Muscle of leg (tissue), 11 donors: ENCODE measurements around the gene HLCS. TPM values are rescaled to one million over a fixed set of nuclear protein-coding genes. Genes with fewer than 3 reads are reported as not detected.

ENCODE experiments used
- DNase-seq: peaks from one replicate; pipeline ENCODE4 v3.0.0; 2013
- H3K27ac ChIP-seq: one replicate; pipeline ENCODE4 v1.5.1; 2013; ENCODE audit warnings: mild to moderate bottlenecking, low read length, control low read depth
- H3K27me3 ChIP-seq: one replicate; pipeline ENCODE4 v1.6.1; 2013; ENCODE audit warnings: low read length; ENCODE audit not compliant: control insufficient read depth, insufficient read depth
- H3K36me3 ChIP-seq: one replicate; pipeline ENCODE4 v1.6.1; 2013; ENCODE audit warnings: low read length; ENCODE audit not compliant: control insufficient read depth, insufficient read depth
- H3K4me1 ChIP-seq: one replicate; pipeline ENCODE4 v1.6.1; 2013; ENCODE audit warnings: low read length; ENCODE audit not compliant: control insufficient read depth, insufficient read depth
- H3K4me3 ChIP-seq: one replicate; pipeline ENCODE4 v1.5.1; 2013; ENCODE audit warnings: low read length, control low read depth
- H3K9me3 ChIP-seq: replicated peaks from 2 replicates; pipeline ENCODE4 v1.6.1; 2013; ENCODE audit warnings: low read depth, low read length; ENCODE audit not compliant: control insufficient read depth
- WGBS: methylation state at CpG from one replicate; pipeline ENCODE4 v1.1.5; 2013; ENCODE audit warnings: missing lambda C conversion rate; ENCODE audit not compliant: insufficient coverage; 5-methylcytosine and 5-hydroxymethylcytosine counted together
- polyA plus RNA-seq, 8 donors: library from polyadenylated mRNA; unstranded; fragments of 120-200 nt; gene quantifications; one replicate each; pipeline versions ENCODE4 v1.2.1 to v1.2.3, GENCODE V29; 2013; ENCODE audit warnings: inconsistent platforms in 1 of 8, low replicate concordance in 1 of 8; ENCODE audit not compliant: insufficient read length in 8 of 8, insufficient read depth in 1 of 8
- total RNA-seq: library from RNA; stranded (reverse); fragments of 120-200 nt; gene quantifications from one replicate; pipeline ENCODE4 v1.2.4, GENCODE V29; 2013

HLCS gene
- total and polyA plus RNA-seq, 9 donors, result 8.4 to 13.4 (median 12.9) TPM

DNA sequence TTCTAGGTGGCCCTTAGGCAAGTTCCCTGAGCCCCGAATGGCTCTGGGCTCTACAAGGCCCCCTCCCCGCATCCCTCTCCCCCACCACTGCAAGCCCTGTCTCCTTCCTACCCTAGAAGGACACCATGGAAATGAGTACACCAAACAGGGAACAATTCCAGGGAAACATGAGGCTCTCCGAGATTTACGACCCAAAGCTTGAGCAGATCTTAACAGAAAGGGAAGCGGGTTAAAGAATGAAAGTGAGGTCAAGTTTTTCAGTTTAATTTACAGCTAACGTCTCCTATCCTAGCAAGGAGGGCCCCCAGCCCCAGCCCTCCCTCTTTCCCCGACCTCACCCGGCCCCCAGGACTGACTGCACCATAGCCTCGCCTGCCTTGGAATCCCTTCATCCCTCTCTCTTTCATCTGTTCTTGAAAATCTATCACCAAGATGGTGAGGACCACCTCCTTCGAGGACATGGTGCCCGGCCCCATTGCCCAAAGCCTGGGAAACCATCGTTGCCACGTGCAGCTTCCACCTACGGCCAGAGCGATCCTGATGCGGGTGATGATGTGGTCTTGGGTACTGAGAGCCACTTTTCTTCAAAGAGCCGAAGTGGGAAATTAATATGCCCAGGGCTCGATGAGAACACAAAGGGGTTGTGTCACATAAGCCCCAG lies 237.0 kb downstream of the HLCS start:
- no peaks in the 10 kb centered on the region for H3K36me3 ChIP-seq
- no peaks in the 10 kb centered on the region for H3K4me1 ChIP-seq
- no peak overlapping the region for H3K4me3 ChIP-seq
- H3K27ac ChIP-seq, result no peak overlapping the region
- 65% methylated on average over 10 of the region's 18 CpGs for WGBS
- no peaks in the 10 kb centered on the region for H3K9me3 ChIP-seq
- no peak for DNase-seq
- H3K27me3 ChIP-seq, result peaks cover 13% of the 10 kb centered on the region

DNA sequence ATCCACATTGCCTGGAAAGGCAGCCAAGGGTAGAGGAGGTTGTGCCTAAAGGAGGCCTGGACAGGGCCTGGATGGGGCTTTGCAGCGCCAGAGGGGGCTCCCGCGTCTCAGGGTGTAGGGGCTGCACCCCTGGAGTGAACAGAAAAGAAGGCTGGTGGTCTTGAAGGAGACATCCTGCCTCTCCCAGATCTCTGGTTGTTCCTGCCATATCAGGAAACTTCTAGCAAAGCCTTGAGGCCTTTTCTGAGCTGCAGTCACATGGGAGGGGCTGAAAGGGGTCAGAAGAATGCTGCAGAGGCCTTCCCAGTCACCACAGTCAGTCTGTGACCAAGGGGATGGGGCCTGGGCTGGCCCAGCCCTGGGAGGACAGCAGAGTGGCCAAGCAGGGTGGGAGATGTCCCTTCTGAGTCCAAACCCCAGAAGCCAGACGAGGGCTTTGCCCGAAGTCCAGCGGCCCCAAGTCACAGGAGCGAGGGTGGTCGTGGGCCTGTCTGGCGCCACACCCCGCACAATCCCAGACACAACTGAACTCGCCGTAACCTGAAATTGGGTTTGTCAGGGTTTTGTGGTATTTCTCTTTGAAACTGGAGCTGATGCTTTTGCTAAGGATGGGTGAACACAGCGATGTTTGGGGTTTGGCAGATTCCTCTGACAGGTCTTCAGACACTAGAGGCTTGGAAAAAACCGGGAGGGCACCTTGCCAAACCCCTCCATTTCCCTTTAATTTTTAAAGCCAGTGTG lies 237.9 kb downstream of the HLCS start:
- 89% methylated on average over 3 of the region's 14 CpGs for WGBS
- H3K27me3 ChIP-seq, result peaks cover 13% of the 10 kb centered on the region

DNA sequence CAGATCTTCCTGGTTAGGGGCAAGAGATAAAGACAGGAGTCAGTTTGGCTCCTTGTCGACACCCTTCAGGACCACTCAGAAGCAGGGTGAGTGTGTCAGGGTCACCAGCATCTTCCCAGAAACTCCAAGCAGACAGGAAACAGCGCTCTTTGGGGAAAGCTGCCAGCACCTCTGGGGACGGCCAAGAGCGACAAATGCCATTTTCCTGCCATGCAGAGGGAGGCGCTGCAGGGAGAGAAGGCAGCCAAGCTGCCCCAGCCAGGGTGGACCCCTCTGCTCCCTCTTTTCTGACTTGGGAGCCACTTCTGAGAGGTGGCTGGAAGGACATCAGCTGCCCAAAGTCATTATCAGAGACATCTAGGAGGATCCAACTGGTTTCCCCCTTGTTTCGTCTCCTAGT lies 238.6 kb downstream of the HLCS start:
- no peaks in the 10 kb centered on the region for H3K9me3 ChIP-seq
- no peak for DNase-seq
- no peaks in the 10 kb centered on the region for H3K36me3 ChIP-seq
- no peak overlapping the region for H3K27ac ChIP-seq
- H3K27me3 ChIP-seq, result peaks cover 17% of the 10 kb centered on the region
- H3K4me1 ChIP-seq, result no peaks in the 10 kb centered on the region
- no peak overlapping the region for H3K4me3 ChIP-seq
- WGBS, result 71% methylated on average over 6 of the region's 6 CpGs

More for the DNA sequence above, 237.9 kb downstream of the HLCS start:
- no peak for DNase-seq
- no peak overlapping the region for H3K27ac ChIP-seq
- no peaks in the 10 kb centered on the region for H3K9me3 ChIP-seq
- no peak overlapping the region for H3K4me3 ChIP-seq
- no peaks in the 10 kb centered on the region for H3K4me1 ChIP-seq
- no peaks in the 10 kb centered on the region for H3K36me3 ChIP-seq

DNA sequence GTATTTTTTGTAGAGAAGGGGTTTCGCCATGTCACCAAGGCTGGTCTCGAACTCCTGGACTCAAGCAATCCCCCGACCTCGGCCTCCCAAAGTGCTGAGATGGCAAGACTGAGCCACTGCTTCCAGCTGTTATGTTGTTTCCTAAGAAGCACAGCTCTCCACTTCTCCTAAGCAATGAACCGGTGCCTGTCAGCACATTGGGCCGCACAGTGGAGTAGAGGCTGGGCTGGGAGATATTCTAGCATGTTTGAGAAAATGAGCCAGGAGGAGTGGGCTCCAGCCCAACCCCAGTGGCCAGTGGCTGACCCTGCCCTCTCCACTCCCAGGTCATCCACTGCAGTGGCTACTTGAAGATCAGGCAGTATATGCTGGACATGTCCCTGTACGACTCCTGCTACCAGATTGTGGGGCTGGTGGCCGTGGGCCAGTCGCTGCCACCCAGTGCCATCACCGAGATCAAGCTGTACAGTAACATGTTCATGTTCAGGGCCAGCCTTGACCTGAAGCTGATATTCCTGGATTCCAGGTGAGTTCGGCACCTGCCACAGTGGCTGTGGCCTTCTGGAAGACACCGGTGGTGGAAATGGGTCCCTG lies 240.6 kb downstream of the HLCS start:
- Histone ChIP-seq H3K4me1 (no peaks in the 10 kb centered on the region), H3K27me3 (peaks cover 17% of the 10 kb centered on the region), H3K9me3 (no peaks in the 10 kb centered on the region), H3K27ac (no peak overlapping the region), H3K4me3 (no peak overlapping the region), H3K36me3 (no peaks in the 10 kb centered on the region)
- no peak for DNase-seq
- 89% methylated on average over 9 of the region's 12 CpGs for WGBS

DNA sequence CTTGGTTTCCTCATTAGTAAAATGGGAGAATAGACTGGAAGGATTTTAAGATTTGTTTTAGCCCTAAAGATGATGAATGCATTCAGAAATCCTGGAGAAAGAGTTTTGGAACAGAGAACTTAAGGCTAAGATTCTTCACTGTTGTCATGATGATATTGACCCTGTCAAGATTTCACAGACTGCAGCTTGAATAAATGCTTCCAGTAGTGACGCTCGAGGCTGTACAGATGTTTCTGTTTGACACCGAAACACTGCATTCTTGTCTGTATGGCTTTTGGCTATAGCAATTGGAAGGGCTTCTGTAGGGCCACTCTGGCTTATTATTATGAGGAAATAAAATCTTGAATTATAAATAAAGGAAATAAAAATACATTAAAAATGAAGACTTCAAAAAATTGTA lies 241.8 kb downstream of the HLCS start:
- Histone ChIP-seq H3K9me3 (no peaks in the 10 kb centered on the region), H3K36me3 (no peaks in the 10 kb centered on the region), H3K4me1 (peaks cover 1% of the 10 kb centered on the region), H3K27me3 (peaks cover 15% of the 10 kb centered on the region), H3K27ac (no peak overlapping the region), H3K4me3 (no peak overlapping the region)
- 42% methylated on average over 2 of the region's 3 CpGs for WGBS
- no peak for DNase-seq

DNA sequence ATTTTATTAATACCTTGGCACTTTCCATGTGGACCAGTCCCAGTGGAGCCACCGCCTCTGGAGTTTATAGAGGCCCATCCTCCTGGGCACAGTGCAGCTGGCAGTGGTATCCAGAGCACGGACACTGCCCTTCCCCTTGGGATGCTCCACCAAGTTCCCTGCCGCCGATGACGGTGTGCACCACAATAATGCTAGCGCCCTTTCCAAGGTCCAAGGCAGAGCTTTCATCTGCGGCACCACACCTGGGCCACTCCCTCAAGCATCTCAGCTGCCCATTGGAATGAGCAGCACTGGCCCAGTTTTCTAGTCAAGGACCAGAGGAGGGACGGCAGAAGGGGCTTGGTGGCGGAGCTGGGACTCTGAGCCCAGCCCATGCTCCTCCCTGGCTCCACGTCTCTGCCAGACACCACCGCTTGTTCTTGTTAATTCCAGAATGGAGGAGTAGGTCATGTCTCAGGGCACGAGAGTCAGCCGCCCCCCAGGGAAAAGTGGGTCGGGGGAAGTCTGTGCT lies 243.0 kb downstream of the HLCS start:
- H3K36me3 ChIP-seq, result no peaks in the 10 kb centered on the region
- H3K27me3 ChIP-seq, result peaks cover 13% of the 10 kb centered on the region
- DNase-seq, result no peak
- WGBS, result 83% methylated on average over 6 of the region's 14 CpGs
- H3K9me3 ChIP-seq, result no peaks in the 10 kb centered on the region
- no peak overlapping the region for H3K27ac ChIP-seq
- H3K4me3 ChIP-seq, result no peak overlapping the region
- H3K4me1 ChIP-seq, result peaks cover 10% of the 10 kb centered on the region

DNA sequence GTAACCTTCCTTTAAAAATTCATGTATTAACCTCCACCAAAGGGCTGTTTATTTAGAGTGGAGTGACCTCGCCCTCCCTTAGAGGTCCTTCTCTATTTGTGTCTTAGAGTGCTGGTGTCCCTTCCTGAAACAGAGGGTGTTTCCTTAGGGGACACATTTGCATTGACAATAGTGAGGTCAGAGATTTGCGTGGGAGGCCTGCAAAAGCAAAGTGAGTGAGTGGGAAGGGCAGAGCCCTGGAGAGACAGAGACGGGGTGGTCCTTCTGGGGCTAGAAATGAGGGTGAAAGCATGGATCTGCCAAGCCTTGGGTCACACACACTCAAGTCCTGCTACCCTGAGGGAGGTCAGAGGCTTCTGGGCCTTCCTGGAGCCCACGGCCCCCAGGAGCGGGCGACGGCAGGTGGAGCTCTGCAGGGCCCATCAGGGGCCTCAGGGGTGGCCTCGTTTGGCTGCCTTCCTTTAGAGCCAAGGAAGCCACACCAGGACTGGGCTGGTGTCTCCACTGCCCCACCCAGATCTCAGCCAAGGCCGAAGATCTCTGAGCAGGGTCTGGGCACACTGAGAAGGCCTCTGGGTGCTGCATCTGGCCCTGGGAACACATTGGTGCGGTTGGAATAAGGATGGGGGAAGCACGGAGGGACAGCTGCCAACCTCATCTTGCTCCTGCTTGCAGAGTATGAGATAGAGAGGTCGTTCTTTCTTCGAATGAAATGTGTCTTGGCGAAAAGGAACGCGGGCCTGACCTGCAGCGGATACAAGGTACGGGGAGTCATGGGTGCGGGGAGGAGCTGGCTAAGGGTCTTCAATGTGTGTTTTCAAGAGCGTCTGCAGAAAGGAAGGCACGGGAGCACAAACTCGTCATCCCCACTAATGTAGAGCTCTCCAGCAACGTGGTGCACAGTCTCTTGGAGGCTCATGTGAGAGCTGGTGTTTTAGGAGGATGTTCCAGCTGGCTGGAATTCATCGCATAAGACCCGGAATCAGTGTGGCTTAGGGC lies 243.8 kb downstream of the HLCS start:
- Histone ChIP-seq H3K4me3 (no peak overlapping the region), H3K9me3 (no peaks in the 10 kb centered on the region), H3K27ac (no peak overlapping the region), H3K4me1 (peaks cover 10% of the 10 kb centered on the region), H3K27me3 (peaks cover 13% of the 10 kb centered on the region), H3K36me3 (no peaks in the 10 kb centered on the region)
- WGBS, result 86% methylated on average over 20 of the region's 25 CpGs
- DNase-seq, result no peak

DNA sequence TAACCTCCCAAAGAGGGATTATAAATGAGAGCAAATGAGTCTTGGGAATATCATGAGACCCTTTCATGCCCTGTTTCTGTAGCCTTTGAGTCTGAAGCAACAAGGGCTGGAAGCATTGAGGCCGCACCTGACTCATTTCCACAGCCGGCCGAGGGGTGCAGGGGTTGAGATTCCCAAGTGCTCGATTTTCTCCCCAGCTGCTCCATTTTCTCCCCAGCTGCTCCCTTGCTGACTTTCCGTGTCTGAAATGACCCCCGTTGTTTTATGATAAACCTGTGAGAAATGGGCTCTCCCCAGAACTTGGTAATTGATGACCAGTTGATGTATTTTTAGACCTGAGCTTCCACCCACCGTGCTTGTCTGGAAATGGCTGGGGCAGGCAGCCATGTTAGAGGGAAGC lies 244.7 kb downstream of the HLCS start:
- DNase-seq, result no peak
- H3K36me3 ChIP-seq, result no peaks in the 10 kb centered on the region
- 70% methylated on average over 5 of the region's 7 CpGs for WGBS
- H3K4me1 ChIP-seq, result peaks cover 10% of the 10 kb centered on the region
- H3K4me3 ChIP-seq, result no peak overlapping the region
- no peaks in the 10 kb centered on the region for H3K9me3 ChIP-seq
- no peak overlapping the region for H3K27ac ChIP-seq
- H3K27me3 ChIP-seq, result peaks cover 16% of the 10 kb centered on the region

DNA sequence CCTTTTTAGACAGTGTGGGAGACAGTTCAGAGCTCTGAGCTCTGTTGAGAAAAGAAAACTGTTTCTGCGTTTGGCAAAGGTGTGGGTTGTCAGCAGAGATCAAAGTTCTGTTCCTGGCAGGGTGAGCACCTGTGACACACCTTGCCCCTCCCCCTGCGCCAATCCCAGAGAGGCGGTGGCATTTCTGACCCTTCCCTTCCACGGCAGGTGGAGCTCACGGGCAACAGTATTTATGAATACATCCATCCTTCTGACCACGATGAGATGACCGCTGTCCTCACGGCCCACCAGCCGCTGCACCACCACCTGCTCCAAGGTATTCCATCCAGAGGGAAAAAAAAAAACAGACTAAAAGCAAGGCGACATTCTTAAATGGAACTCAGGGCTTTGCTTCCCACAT lies 246.9 kb downstream of the HLCS start:
- Histone ChIP-seq H3K36me3 (no peaks in the 10 kb centered on the region), H3K27ac (peak overlapping the region; percentile 1), H3K27me3 (peaks cover 23% of the 10 kb centered on the region), H3K4me3 (no peak overlapping the region), H3K4me1 (peaks cover 10% of the 10 kb centered on the region), H3K9me3 (no peaks in the 10 kb centered on the region)
- DNase-seq, result no peak
- WGBS, result 67% methylated on average over 1 of the region's 10 CpGs
